ENCODE data around the gene OPA1. TPM values are rescaled to one million over a fixed set of nuclear protein-coding genes. Genes with fewer than 3 reads are reported as not detected.

Gene OPA1
- total RNA-seq, 4 donors from 2014 or later = 45.3 to 78.8 (median 48.7) TPM

DNA sequence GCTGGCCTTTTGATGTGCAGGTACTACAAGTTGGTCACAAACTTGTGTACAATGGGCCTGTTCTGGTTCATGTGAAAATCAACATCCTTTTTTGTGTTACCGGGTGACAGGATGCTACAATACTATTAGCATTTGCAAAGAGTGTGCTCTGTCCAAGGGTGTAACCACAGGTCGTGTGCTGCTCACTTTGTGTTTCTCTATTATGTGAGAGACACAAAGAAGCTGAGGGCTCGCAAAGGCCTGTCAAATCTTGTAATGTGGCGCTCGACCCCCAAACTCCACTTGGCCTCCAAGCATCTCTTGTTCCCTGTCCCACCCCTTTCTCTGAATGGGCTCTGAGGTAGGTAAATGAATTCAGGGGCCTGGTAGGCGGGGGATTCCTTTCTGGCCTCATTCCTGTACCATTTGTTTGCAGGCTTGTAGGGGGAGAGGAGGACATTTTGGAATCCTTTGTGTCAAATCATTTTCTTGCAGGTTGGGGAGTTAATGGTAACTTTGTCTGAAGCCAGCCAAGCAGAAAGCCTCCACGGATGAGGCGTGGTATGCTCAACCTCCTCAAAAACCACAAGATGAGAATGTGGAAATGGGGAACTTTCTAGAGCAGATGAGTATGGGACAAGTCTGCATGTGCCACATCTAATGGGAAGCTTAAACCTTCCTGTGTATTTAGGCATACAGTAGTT lies 109.1 kb downstream of the OPA1 start:
- Histone ChIP-seq H3K4me1 (no peaks in the 10 kb centered on the region), H3K4me3 (replicated peaks in 1 of 3) (no peak overlapping the region), H3K9me3 (no peaks in the 10 kb centered on the region), H3K27me3 (no peaks in the 10 kb centered on the region), H3K36me3 (no peaks in the 10 kb centered on the region), H3K27ac (no peak overlapping the region)
- 86 to 94% methylated on average over 8 of the region's 8 CpGs for WGBS, 2 donors
- no peak for TF ChIP-seq CTCF (IDR thresholded peaks at IDR 0.05)
- TF ChIP-seq POLR2A (IDR thresholded peaks at IDR 0.05) = no peak
- no peak for DNase-seq
- intact Hi-C loops (cut with DNase I) = no loop called here

GRCh38 chr3:193702967-193703366 lies 110.0 kb downstream of the OPA1 start:
- Histone ChIP-seq H3K27ac (no peak overlapping the region), H3K4me3 (replicated peaks in 1 of 3) (no peak overlapping the region), H3K27me3 (no peaks in the 10 kb centered on the region), H3K9me3 (no peaks in the 10 kb centered on the region), H3K36me3 (no peaks in the 10 kb centered on the region), H3K4me1 (no peaks in the 10 kb centered on the region)
- 69 to 77% methylated on average over 3 of the region's 3 CpGs for WGBS, 2 donors
- intact Hi-C loops (cut with DNase I) = no loop called here
- TF ChIP-seq CTCF (IDR thresholded peaks at IDR 0.05) (no peak), POLR2A (IDR thresholded peaks at IDR 0.05) (no peak)
- no peak for DNase-seq

DNA sequence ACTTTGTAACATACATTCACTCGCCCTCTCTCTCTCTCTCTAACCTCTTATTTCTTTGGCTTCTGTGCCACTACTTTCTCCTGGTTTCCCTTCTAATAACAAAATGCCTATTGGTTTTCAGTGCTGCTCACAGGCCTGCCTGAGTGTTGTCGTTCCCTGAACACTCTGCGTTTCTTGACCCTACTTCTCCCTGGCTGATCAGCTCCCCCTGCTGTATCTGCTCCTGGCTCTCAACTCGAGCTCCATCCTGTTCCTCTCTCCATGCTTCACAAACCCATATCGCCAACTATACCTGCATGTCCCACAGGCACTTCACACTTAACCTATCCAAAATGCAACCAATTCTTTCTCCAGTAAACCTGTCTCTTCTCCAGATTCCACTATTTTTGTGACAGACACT lies 111.4 kb downstream of the OPA1 start:
- WGBS, 2 donors = 31 to 43% methylated on average over 5 of the region's 5 CpGs
- peak; percentile 62 to 63 for DNase-seq
- H3K4me3 ChIP-seq (replicated peaks in 1 of 3) = no peak overlapping the region
- intact Hi-C loops (cut with DNase I) = no loop called here
- H3K27ac ChIP-seq = peak overlapping the region in 1 of 3 donors; percentile 16
- H3K9me3 ChIP-seq = no peaks in the 10 kb centered on the region
- no peaks in the 10 kb centered on the region for H3K27me3 ChIP-seq
- TF ChIP-seq CTCF (IDR thresholded peaks at IDR 0.05) = peak in 2 of 6 experiments; percentile 32 to 33
- TF ChIP-seq POLR2A (IDR thresholded peaks at IDR 0.05) = no peak
- no peaks in the 10 kb centered on the region for H3K36me3 ChIP-seq
- H3K4me1 ChIP-seq = no peaks in the 10 kb centered on the region

- Histone ChIP-seq H3K27ac (no peak overlapping the region), H3K36me3 (no peaks in the 10 kb centered on the region), H3K4me3 (replicated peaks in 1 of 3) (no peak overlapping the region), H3K27me3 (no peaks in the 10 kb centered on the region), H3K4me1 (no peaks in the 10 kb centered on the region), H3K9me3 (no peaks in the 10 kb centered on the region)
- WGBS, 2 donors = 63 to 70% methylated on average over 3 of the region's 3 CpGs
- intact Hi-C loops (cut with DNase I) = no loop called here
- no peak for DNase-seq
- no peak for TF ChIP-seq POLR2A (IDR thresholded peaks at IDR 0.05)
- no peak for TF ChIP-seq CTCF (IDR thresholded peaks at IDR 0.05)
These were observed 115.3 kb downstream of the OPA1 start for GRCh38 chr3:193708270-193708669.

- Histone ChIP-seq H3K9me3 (no peaks in the 10 kb centered on the region), H3K4me1 (no peaks in the 10 kb centered on the region), H3K27ac (no peak overlapping the region), H3K27me3 (no peaks in the 10 kb centered on the region), H3K4me3 (replicated peaks in 1 of 3) (no peak overlapping the region), H3K36me3 (no peaks in the 10 kb centered on the region)
- DNase-seq = no peak
- TF ChIP-seq CTCF (IDR thresholded peaks at IDR 0.05) (no peak), POLR2A (IDR thresholded peaks at IDR 0.05) (no peak)
- intact Hi-C loops (cut with DNase I) = no loop called here
- 79 to 82% methylated on average over 18 of the region's 18 CpGs for WGBS, 2 donors
These were observed 117.5 kb downstream of the OPA1 start for GRCh38 chr3:193710286-193711165.

All from thyroid gland (tissue), 4 donors.